PFSK-1 (cell line): ENCODE measurements around the gene EFCAB8.

ENCODE experiments used
- REST ChIP-seq, 2 experiments: IDR thresholded peaks; 2 replicates each; pipeline versions ENCODE4 v1.6.1 to v1.8.0; 2011 to 2012; ENCODE audit warnings: low read depth in 2 of 2, low read length in 2 of 2, control low read depth in 1 of 2, inconsistent platforms in 1 of 2, mild to moderate bottlenecking in 1 of 2, moderate library complexity in 1 of 2; ENCODE audit not compliant: insufficient read depth in 1 of 2
- TAF1 ChIP-seq: IDR thresholded peaks from 2 replicates; pipeline ENCODE4 v1.6.1; 2012; ENCODE audit warnings: low read length, control low read depth, borderline replicate concordance; ENCODE audit not compliant: insufficient read depth

- TF ChIP-seq TAF1 (no peak), REST (IDR thresholded peaks at IDR 0.05; ENCODE audit: insufficient read depth in 1 of 2, low read depth in 2 of 2, low read length in 2 of 2) (no peak)
Observed at GRCh38 chr20:33009214-33010132, 150.8 kb downstream of the EFCAB8 start.
